T-cell (primary cell): ENCODE measurements around the gene ACAP3. TPM values are rescaled to one million over a fixed set of nuclear protein-coding genes. Genes with fewer than 3 reads are reported as not detected.

Experiments
- ATAC-seq, 4 experiments: fragments of 200-7000 bp in 3 of 4; fragments of 150-1000 bp in 1 of 4; cut with Tn5 transposase; replicated peaks in 1 of 4; 1 replicate in 3 of 4; 2 replicates in 1 of 4; pipeline ENCODE4 v1.10.0; 2021; ENCODE audit warnings: moderate library complexity in 3 of 4, mild to moderate bottlenecking in 2 of 4, moderate number of reproducible peaks in 1 of 4
- CTCF ChIA-PET, 2 donors: fragments of 300-600 bp; sonication (Branson Sonifier 250); formaldehyde crosslinking; loops; one replicate each; lab custom pipeline; 2022; ENCODE audit warnings: antibody characterized with exemption in 2 of 2; lab: Charles Lee
- POLR2A ChIA-PET, 2 donors: fragments of 300-600 bp; sonication (Branson Sonifier 250); formaldehyde crosslinking; loops; one replicate each; lab custom pipeline; 2022; ENCODE audit warnings: antibody characterized with exemption in 2 of 2; lab: Charles Lee
- DNase-seq, 35 experiments: peaks; one replicate each; pipeline versions ENCODE4 v3.0.0 to v3.0.0-alpha.2; 2013 to 2023
- H3K27ac ChIP-seq: one replicate; pipeline ENCODE4 v1.5.1; 2013; ENCODE audit warnings: low read length
- H3K27me3 ChIP-seq, 2 experiments: replicated peaks in 1 of 2; 1 replicate in 1 of 2; 2 replicates in 1 of 2; pipeline versions ENCODE4 v1.6.1 to v1.7.0; 2013; ENCODE audit warnings: low read length in 1 of 2, mixed read lengths in 1 of 2; ENCODE audit not compliant: control insufficient read depth in 2 of 2, insufficient read depth in 2 of 2; ENCODE audit errors: extremely low read depth in 1 of 2
- H3K36me3 ChIP-seq, 2 donors: 1 replicate in 1 of 2; 2 replicates in 1 of 2; pipeline versions ENCODE4 v1.6.1 to v1.7.0; 2013; ENCODE audit warnings: low read length in 1 of 2; ENCODE audit not compliant: control insufficient read depth in 2 of 2, insufficient read depth in 1 of 2; ENCODE audit errors: extremely low read depth in 1 of 2
- H3K4me1 ChIP-seq, 2 experiments: 1 replicate in 1 of 2; 2 replicates in 1 of 2; pipeline versions ENCODE4 v1.6.1 to v1.7.0; 2013; ENCODE audit warnings: low read length in 2 of 2, mixed read lengths in 1 of 2; ENCODE audit not compliant: insufficient read depth in 2 of 2, control insufficient read depth in 1 of 2; ENCODE audit errors: extremely low read depth in 1 of 2
- H3K4me3 ChIP-seq, 2 donors: 1 replicate in 1 of 2; 2 replicates in 1 of 2; pipeline versions ENCODE4 v1.5.1 to v1.7.0; 2013; ENCODE audit warnings: mild to moderate bottlenecking in 2 of 2, low read length in 1 of 2, moderate library complexity in 1 of 2; ENCODE audit not compliant: control insufficient read depth in 1 of 2; ENCODE audit errors: extremely low read depth in 1 of 2
- H3K9me3 ChIP-seq: 2 replicates; pipeline ENCODE4 v1.7.0; 2013
- H3K27ac Mint-ChIP-seq, 2 donors: one replicate each; pipeline ENCODE4 v1.8.0; 2020 to 2021; ENCODE audit warnings: mild to moderate bottlenecking in 2 of 2, mixed read lengths in 2 of 2
- H3K27me3 Mint-ChIP-seq, 2 donors: one replicate each; pipeline ENCODE4 v1.8.0; 2021 to 2022; ENCODE audit warnings: mixed read lengths in 2 of 2
- H3K36me3 Mint-ChIP-seq: one replicate; pipeline ENCODE4 v1.8.0; 2021; ENCODE audit warnings: mixed read lengths
- H3K4me1 Mint-ChIP-seq, 3 donors: one replicate each; pipeline ENCODE4 v1.8.0; 2020 to 2022; ENCODE audit warnings: mixed read lengths in 3 of 3, mild to moderate bottlenecking in 1 of 3
- H3K4me3 Mint-ChIP-seq, 3 donors: one replicate each; pipeline ENCODE4 v1.8.0; 2020 to 2022; ENCODE audit warnings: mild to moderate bottlenecking in 3 of 3, mixed read lengths in 3 of 3, moderate library complexity in 3 of 3
- H3K9me3 Mint-ChIP-seq, 3 donors: one replicate each; pipeline ENCODE4 v1.8.0; 2020 to 2022; ENCODE audit warnings: mixed read lengths in 3 of 3
- WGBS: methylation state at CpG from one replicate; pipeline ENCODE4 v1.1.5; 2013; ENCODE audit warnings: missing lambda C conversion rate; ENCODE audit not compliant: insufficient coverage; 5-methylcytosine and 5-hydroxymethylcytosine counted together
- total RNA-seq, 35 experiments: library from RNA in 6 of 35; stranded (reverse) in 6 of 35; fragments of 120-200 nt in 1 of 35; gene quantifications; one replicate each; pipeline versions ENCODE4 v1.2.1 to v1.2.4 and lab custom pipeline; 2013 to 2026

The ACAP3 gene
- total RNA-seq, 5 donors from 2014 or later (not counting 1 experiment from before 2014, with no cell fraction given) = 63.0 to 107 (median 99.8) TPM

- no peak overlapping the region for H3K4me3 ChIP-seq
- H3K4me1 Mint-ChIP-seq = no peaks in the 10 kb centered on the region
- H3K4me1 ChIP-seq = no peaks in the 10 kb centered on the region
- no peak overlapping the region for H3K27ac ChIP-seq
- no peaks in the 10 kb centered on the region for H3K27me3 Mint-ChIP-seq
- ATAC-seq (no peak), DNase-seq (no peak)
- H3K9me3 Mint-ChIP-seq = no peaks in the 10 kb centered on the region
- no peaks in the 10 kb centered on the region for H3K9me3 ChIP-seq
- H3K36me3 ChIP-seq = peaks cover 2 to 10% of the 10 kb centered on the region in 2 donors
- CTCF ChIA-PET = no interaction called here
- H3K27me3 ChIP-seq = no peaks in the 10 kb centered on the region
- H3K36me3 Mint-ChIP-seq = peaks cover 4% of the 10 kb centered on the region
- WGBS = 92% methylated on average over 13 of the region's 21 CpGs
- H3K4me3 Mint-ChIP-seq = no peak overlapping the region
- POLR2A ChIA-PET = no interaction called here
- H3K27ac Mint-ChIP-seq = no peak overlapping the region
These were observed 28.1 kb upstream of the ACAP3 start for GRCh38 chr1:1335792-1336248.

GRCh38 chr1:1335283-1335682 is 27.6 kb upstream of the ACAP3 start:
- Histone ChIP-seq H3K36me3 (peaks cover 0 to 10% of the 10 kb centered on the region in 2 donors), H3K4me3 (no peak overlapping the region), H3K4me1 (no peaks in the 10 kb centered on the region), H3K27ac (no peak overlapping the region), H3K27me3 (no peaks in the 10 kb centered on the region), H3K9me3 (no peaks in the 10 kb centered on the region)
- H3K36me3 Mint-ChIP-seq = peaks cover 3% of the 10 kb centered on the region
- H3K27ac Mint-ChIP-seq = no peak overlapping the region
- DNase-seq (no peak), ATAC-seq (no peak)
- H3K4me1 Mint-ChIP-seq = no peaks in the 10 kb centered on the region
- 90% methylated on average over 9 of the region's 16 CpGs for WGBS
- ChIA-PET CTCF (interaction anchor here in 1 of 2 donors (0.5 kb wide), 1 partner anchor 164 kb away, joined by 3 read pairs; no protein-coding TSS in a partner anchor), POLR2A (no interaction called here)
- H3K4me3 Mint-ChIP-seq = no peak overlapping the region
- H3K9me3 Mint-ChIP-seq = no peaks in the 10 kb centered on the region
- H3K27me3 Mint-ChIP-seq = no peaks in the 10 kb centered on the region

GRCh38 chr1:1334835-1335234 is 27.1 kb upstream of the ACAP3 start:
- Mint-ChIP-seq H3K4me1 (peaks cover 0 to 2% (median 2%) of the 10 kb centered on the region in 3 donors), H3K36me3 (peaks cover under 1% of the 10 kb centered on the region), H3K9me3 (no peaks in the 10 kb centered on the region), H3K4me3 (no peak overlapping the region), H3K27ac (no peak overlapping the region), H3K27me3 (no peaks in the 10 kb centered on the region)
- Histone ChIP-seq H3K27ac (no peak overlapping the region), H3K4me3 (no peak overlapping the region), H3K9me3 (no peaks in the 10 kb centered on the region), H3K4me1 (peaks cover 0 to 2% of the 10 kb centered on the region in 2 experiments), H3K27me3 (no peaks in the 10 kb centered on the region), H3K36me3 (peaks cover 0 to 10% of the 10 kb centered on the region in 2 donors)
- no peak for ATAC-seq
- DNase-seq = no peak
- WGBS = 91% methylated on average over 11 of the region's 11 CpGs
- POLR2A ChIA-PET = no interaction called here
- CTCF ChIA-PET = interaction anchor here in 1 of 2 donors (0.5 kb wide), 1 partner anchor 164 kb away, joined by 3 read pairs; no protein-coding TSS in a partner anchor

- DNase-seq (no peak), ATAC-seq (no peak)
- H3K4me3 ChIP-seq = no peak overlapping the region
- 92% methylated on average over 36 of the region's 36 CpGs for WGBS
- peaks cover 8 to 10% of the 10 kb centered on the region in 2 donors for H3K36me3 ChIP-seq
- ChIA-PET POLR2A (no interaction called here), CTCF (no interaction called here)
- no peak overlapping the region for H3K4me3 Mint-ChIP-seq
- H3K27ac ChIP-seq = no peak overlapping the region
- peaks cover 0 to 2% of the 10 kb centered on the region in 2 experiments for H3K4me1 ChIP-seq
- H3K27me3 ChIP-seq = no peaks in the 10 kb centered on the region
- H3K36me3 Mint-ChIP-seq = no peaks in the 10 kb centered on the region
- H3K9me3 ChIP-seq = no peaks in the 10 kb centered on the region
- no peak overlapping the region for H3K27ac Mint-ChIP-seq
- peaks cover 3 to 5% (median 4%) of the 10 kb centered on the region in 3 donors for H3K4me1 Mint-ChIP-seq
- no peaks in the 10 kb centered on the region for H3K27me3 Mint-ChIP-seq
- no peaks in the 10 kb centered on the region for H3K9me3 Mint-ChIP-seq
These were observed 26.0 kb upstream of the ACAP3 start for GRCh38 chr1:1333551-1334241.

DNA sequence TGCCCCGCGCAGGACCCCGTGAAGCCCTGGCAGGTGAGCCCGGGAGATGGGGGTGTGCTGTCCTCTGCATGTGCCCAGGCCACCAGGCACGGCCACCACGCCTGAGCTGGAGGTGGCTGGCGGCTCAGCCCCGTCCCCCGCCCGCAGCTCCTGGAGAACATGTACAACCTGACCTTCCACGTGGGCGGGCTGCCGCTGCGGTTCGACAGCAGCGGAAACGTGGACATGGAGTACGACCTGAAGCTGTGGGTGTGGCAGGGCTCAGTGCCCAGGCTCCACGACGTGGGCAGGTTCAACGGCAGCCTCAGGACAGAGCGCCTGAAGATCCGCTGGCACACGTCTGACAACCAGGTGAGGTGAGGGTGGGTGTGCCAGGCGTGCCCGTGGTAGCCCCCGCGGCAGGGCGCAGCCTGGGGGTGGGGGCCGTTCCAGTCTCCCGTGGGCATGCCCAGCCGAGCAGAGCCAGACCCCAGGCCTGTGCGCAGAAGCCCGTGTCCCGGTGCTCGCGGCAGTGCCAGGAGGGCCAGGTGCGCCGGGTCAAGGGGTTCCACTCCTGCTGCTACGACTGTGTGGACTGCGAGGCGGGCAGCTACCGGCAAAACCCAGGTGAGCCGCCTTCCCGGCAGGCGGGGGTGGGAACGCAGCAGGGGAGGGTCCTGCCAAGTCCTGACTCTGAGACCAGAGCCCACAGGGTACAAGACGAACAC is 25.2 kb upstream of the ACAP3 start:
- DNase-seq (no peak), ATAC-seq (no peak)
- H3K9me3 Mint-ChIP-seq = no peaks in the 10 kb centered on the region
- no peak overlapping the region for H3K27ac Mint-ChIP-seq
- H3K36me3 Mint-ChIP-seq = no peaks in the 10 kb centered on the region
- no peak overlapping the region for H3K27ac ChIP-seq
- no peak overlapping the region for H3K4me3 Mint-ChIP-seq
- CTCF ChIA-PET = no interaction called here
- peaks cover 3 to 5% (median 4%) of the 10 kb centered on the region in 3 donors for H3K4me1 Mint-ChIP-seq
- H3K9me3 ChIP-seq = no peaks in the 10 kb centered on the region
- peaks cover 0 to 2% of the 10 kb centered on the region in 2 experiments for H3K4me1 ChIP-seq
- H3K27me3 Mint-ChIP-seq = no peaks in the 10 kb centered on the region
- POLR2A ChIA-PET = no interaction called here
- no peak overlapping the region for H3K4me3 ChIP-seq
- H3K36me3 ChIP-seq = peaks cover 8 to 10% of the 10 kb centered on the region in 2 donors
- WGBS = 75% methylated on average over 41 of the region's 48 CpGs
- no peaks in the 10 kb centered on the region for H3K27me3 ChIP-seq

GRCh38 chr1:1332031-1332755 is 24.5 kb upstream of the ACAP3 start:
- Histone ChIP-seq H3K27ac (no peak overlapping the region), H3K4me3 (no peak overlapping the region), H3K9me3 (no peaks in the 10 kb centered on the region), H3K36me3 (peaks cover 11 to 14% of the 10 kb centered on the region in 2 donors), H3K4me1 (peaks cover 0 to 2% of the 10 kb centered on the region in 2 experiments), H3K27me3 (no peaks in the 10 kb centered on the region)
- H3K4me1 Mint-ChIP-seq = peaks cover 3 to 7% (median 4%) of the 10 kb centered on the region in 3 donors
- H3K36me3 Mint-ChIP-seq = no peaks in the 10 kb centered on the region
- no peak overlapping the region for H3K4me3 Mint-ChIP-seq
- ATAC-seq (no peak), DNase-seq (no peak)
- H3K27ac Mint-ChIP-seq = no peak overlapping the region
- no peaks in the 10 kb centered on the region for H3K9me3 Mint-ChIP-seq
- POLR2A ChIA-PET = no interaction called here
- WGBS = 89% methylated on average over 57 of the region's 57 CpGs
- no peaks in the 10 kb centered on the region for H3K27me3 Mint-ChIP-seq
- CTCF ChIA-PET = no interaction called here
